Measurements from ENCODE around the gene CRYM.
A peak's percentile ranks its signal among the peaks of the same experiment; 100 is the strongest.

- no peak for TF ChIP-seq POLR2A (IDR thresholded peaks at IDR 0.05)
- TF ChIP-seq, protein P1, sequence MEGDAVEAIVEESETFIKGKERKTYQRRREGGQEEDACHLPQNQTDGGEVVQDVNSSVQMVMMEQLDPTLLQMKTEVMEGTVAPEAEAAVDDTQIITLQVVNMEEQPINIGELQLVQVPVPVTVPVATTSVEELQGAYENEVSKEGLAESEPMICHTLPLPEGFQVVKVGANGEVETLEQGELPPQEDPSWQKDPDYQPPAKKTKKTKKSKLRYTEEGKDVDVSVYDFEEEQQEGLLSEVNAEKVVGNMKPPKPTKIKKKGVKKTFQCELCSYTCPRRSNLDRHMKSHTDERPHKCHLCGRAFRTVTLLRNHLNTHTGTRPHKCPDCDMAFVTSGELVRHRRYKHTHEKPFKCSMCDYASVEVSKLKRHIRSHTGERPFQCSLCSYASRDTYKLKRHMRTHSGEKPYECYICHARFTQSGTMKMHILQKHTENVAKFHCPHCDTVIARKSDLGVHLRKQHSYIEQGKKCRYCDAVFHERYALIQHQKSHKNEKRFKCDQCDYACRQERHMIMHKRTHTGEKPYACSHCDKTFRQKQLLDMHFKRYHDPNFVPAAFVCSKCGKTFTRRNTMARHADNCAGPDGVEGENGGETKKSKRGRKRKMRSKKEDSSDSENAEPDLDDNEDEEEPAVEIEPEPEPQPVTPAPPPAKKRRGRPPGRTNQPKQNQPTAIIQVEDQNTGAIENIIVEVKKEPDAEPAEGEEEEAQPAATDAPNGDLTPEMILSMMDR (IDR thresholded peaks at IDR 0.05) = peak; percentile 25 to 59 (median 47)
Measured at GRCh38 chr16:21277927-21278706, at the start of gene CRYM.
